ENCODE results near the gene USP31.

The USP31 gene, protein sequence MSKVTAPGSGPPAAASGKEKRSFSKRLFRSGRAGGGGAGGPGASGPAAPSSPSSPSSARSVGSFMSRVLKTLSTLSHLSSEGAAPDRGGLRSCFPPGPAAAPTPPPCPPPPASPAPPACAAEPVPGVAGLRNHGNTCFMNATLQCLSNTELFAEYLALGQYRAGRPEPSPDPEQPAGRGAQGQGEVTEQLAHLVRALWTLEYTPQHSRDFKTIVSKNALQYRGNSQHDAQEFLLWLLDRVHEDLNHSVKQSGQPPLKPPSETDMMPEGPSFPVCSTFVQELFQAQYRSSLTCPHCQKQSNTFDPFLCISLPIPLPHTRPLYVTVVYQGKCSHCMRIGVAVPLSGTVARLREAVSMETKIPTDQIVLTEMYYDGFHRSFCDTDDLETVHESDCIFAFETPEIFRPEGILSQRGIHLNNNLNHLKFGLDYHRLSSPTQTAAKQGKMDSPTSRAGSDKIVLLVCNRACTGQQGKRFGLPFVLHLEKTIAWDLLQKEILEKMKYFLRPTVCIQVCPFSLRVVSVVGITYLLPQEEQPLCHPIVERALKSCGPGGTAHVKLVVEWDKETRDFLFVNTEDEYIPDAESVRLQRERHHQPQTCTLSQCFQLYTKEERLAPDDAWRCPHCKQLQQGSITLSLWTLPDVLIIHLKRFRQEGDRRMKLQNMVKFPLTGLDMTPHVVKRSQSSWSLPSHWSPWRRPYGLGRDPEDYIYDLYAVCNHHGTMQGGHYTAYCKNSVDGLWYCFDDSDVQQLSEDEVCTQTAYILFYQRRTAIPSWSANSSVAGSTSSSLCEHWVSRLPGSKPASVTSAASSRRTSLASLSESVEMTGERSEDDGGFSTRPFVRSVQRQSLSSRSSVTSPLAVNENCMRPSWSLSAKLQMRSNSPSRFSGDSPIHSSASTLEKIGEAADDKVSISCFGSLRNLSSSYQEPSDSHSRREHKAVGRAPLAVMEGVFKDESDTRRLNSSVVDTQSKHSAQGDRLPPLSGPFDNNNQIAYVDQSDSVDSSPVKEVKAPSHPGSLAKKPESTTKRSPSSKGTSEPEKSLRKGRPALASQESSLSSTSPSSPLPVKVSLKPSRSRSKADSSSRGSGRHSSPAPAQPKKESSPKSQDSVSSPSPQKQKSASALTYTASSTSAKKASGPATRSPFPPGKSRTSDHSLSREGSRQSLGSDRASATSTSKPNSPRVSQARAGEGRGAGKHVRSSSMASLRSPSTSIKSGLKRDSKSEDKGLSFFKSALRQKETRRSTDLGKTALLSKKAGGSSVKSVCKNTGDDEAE (N-terminal part only)

DNA sequence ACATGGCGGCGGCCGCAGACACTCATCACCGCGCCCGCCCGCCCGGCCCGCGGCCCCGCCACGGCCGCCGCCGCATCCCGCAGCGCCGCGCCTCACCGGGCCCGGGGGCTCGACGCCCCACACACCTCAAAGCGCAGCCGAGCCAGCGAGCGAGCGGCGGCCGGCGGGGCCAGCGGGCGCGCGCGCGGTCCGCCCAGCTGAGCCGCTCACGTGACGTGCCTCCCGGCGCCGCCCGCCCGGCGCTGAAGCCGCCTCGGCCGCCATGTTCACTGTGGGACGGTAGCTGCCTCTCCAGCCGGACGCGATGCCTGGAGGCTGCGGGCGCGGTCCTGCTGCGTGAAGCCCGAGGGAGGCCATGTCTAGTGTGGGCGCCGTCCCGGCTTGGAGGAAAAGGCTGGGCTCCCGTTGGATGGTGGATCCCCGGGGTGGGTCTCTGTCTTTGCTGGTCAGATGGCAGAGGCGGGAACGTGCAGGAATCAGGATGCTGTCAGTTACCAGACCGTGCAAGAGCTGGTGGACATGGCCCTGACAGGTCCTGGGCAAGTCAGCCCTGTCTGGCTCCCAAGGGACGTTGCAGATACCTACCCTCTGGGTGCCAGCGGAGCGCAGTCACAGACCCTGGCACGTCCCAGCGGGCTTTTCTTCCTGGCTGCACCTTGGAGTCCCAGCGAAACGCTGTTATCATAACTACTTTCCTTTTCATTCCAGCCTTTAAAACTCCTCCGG, at the start of gene USP31:
USP31 (minus strand) TSS at position 186 of the 726 bp plus-strand sequence; CDS start at position 4, 182 bp downstream.
- DNase-seq = peak; percentile 94

DNA sequence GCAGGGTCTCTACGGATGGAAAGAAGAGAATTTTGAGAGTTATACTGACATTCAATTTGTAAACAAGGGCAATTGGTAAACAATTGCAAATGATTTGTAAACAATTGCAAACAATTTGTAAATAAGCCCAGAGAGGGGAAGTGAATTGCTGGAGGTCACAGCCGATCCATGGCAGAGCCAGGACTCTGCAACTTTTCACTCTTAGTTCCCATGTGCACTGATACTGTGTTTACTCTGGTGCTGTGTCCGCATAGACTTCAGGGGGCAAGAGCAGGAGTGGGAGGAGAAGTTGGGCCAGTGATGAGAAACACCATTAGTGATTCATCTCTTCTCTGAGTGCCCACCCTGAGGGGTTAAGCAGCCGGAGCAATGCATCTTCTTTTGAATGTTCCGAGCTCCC, 47.3 kb upstream of the USP31 start:
- DNase-seq = no peak

DNA sequence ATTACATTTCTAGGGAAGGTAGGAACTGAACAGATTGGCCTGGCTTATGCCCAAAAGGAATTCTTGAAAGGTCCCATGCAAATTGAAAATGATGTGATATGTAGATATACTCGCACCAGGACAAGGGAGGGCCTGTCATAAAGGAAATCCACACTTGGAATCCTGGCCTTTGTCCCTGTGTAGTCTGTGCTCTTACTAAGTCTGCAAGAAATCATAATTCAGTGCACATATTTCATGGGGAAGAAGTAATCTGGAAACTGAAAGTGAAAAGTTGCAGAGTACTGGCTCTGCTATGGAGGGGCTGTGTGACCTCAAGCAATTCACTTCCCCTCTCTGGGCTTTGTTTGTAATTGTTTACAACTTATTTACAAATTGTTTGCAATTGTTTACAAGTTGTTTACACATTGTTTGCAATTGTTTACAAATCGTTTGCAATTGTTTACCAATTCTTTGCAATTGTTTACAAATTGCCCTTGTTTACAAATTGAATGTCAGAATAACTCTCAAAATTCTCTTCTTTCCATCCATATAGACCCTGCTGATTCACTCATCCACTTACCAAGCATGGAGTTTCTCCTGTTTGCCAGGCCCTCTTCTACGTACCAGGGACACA, 46.2 kb upstream of the USP31 start:
- DNase-seq = no peak

DNA sequence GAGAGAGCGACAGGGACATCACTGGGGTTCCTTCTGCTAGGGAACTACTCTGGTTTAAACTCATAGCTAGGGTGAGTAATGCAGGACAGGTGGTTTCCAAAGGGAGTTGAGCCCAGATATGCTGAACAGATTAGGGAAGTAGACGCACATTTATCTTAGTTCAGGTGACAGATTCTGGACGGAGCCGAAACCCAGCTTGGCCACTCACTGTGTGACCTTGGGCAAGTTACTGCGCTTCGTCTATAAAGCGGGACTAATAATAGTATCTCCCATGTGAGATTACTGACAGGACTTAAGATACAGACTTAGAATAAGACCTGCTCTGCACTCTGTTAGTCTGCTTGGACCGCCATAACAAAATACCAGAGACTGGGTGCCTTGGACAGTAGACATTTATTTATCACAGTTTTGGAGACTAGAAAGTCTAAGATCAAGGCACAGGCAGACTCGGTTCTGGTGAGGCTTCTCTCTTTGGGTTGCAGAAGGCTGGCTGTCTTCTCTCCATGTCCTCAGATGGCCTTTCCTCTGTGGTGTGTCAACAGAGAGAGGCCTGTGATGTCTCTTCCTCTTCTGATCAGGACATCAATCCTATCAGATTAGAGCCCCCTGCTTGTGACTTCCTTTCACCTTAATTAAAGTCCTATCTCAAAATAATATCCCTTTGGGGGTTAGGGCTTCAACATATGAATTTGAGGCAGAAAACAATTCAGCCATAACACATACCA, 45.4 kb upstream of the USP31 start:
- DNase-seq = no peak

DNA sequence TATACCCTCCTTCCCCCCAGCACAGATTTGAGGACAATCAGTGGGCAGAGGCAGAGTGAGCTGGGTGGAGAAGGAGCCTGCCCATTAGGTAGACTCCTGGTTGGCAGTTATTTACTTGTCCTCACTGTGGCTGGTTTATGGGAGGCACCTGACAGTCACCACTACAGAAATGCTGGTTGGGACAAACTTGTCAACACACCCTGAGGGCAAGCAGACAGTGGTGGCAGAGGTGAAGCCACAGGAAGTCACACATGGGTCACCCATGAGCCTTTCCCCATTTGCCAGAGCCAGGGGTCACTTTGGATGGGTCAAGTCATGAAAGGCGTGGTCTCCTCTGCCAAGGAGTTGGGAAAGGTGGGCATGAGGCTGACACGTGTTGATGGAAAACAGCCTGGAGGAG, 39.7 kb upstream of the USP31 start:
- no peak for DNase-seq

DNA sequence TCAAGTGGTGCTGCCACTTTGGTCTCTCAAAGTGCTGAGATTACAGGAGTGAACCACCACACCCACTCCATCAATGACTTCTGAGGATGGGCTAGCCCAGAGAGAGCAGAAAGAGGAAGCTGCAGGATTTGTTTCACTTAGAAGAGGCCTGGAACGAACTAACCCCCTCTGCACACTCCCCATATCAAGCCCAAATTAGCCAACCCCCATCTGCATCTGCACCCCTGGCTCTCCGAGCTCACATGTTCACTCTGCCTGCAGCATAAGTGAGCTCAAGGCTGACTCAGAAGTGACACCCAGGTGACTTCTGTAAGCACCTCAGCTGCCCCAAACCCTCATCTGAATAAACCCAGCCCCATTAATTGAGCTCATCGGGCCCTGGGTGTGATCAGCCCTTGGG, 38.1 kb upstream of the USP31 start:
- no peak for DNase-seq

DNA sequence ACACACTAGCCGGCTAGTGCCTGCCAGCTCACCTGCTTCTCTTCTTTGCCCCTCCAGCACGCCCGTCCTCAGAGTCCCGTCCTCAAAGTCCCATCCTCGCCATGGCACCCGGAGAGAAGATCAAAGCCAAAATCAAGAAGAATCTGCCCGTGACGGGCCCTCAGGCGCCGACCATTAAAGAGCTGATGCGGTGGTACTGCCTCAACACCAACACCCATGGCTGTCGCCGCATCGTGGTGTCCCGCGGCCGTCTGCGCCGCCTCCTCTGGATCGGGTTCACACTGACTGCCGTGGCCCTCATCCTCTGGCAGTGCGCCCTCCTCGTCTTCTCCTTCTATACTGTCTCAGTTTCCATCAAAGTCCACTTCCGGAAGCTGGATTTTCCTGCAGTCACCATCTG, 36.9 kb upstream of the USP31 start:
- no peak for DNase-seq

DNA sequence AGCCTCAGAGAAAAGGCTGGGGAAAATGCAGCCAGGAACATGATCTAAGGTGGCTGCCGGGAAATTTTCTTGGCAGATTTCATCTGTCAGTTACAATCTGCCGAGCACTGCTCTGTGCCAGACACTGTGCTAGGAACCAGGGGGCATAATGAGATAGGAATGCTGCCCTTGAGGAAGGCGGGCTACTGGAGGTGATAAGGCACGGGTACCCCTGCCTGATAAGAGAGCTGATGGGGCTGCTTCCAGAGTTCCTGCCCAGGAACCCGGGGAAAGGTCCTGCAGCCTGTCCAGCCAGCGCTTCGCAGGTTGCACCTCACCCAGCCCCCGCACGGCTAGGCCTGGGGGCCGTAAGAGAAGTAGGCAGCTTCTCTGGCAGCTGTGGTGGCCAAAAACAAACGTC, 36.4 kb upstream of the USP31 start:
- no peak for DNase-seq

DNA sequence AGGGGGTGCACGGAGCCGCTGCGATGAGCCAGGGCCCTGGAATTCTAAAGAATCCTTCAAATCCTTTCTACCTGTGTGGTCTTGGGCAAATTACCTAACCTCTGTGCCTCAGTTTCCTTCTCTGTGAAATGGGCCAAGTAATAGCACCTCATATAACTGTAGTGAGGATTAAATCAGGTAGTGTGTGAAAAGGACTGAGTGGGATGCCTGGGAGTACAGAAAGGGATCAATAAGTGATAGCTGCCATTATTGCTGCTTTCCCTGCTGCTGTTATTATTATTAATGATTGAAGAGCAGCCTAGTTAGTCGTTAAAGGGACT, 34.3 kb upstream of the USP31 start:
- DNase-seq = no peak

DNA sequence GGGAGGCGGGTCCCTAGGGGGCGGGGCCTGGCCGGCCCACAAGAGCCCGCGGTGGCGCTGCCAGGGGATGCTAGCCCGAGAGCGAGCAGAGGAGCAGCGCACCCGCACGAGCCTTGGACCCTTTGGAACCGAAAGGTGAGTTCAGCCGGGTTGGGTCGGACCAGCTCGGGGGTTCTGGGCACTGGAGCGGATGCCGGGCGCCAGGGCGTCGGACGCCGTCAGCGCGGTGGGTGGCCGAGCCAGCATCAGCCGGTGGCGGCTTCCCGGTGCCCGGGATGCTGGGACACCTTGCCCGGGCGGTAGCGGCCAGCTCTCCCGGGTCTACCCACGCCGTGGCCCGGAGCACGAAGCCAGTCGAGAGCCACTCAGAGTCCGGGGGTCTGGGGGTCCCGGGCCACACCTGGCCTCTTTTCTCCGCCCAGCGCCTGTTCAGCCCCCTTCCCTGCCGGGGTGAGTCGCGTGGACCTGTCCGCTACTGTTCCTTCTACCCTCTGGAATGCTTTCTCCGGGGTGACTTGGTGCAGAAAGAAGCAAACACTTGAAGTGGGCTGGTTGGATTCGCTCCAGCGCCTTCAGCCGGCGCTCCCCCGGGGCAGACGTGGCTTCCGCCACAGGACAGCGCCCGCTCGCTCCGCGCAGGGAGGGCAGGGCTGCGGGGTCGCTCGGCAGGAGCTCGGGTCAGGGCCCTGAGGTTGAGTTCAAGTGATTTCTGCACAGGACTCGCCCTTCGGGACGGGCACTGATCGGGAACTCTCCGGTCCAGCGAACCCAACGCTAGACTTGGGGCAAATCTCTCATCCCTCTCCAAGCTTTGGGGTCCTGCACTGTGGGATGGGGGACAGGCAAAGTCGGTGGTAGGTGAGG, 33.7 kb upstream of the USP31 start, which contains the start of gene SCNN1G:
SCNN1G (plus strand) TSS at position 67 of the 864 bp plus-strand sequence. CDS start 3,527 bp downstream, outside the sequence.
- DNase-seq = no peak

DNA sequence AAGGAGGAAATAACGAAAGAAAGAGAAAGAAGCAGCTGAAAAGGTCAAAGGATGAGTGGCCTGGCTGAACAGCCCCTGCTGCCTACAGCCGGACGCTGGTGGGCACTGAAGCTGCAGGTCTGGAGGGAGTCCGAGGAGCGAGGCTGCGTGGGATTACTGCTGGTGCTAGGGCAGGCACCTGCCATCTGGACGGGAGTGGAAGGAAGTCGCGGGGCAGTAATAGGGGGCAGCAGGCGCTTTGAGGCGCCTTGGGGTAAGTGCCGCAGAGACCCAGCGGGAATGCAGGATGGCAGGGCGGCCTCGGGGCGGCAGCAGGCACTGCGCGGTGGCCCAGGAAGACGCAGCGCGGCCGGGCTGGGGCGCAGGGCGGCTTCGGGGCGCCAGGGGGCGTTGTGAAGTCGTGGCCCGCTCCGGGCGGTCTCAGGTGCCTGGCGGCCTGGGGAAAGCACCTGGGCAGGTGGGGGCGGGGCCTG, 33.0 kb upstream of the USP31 start:
- DNase-seq = peak; percentile 87

DNA sequence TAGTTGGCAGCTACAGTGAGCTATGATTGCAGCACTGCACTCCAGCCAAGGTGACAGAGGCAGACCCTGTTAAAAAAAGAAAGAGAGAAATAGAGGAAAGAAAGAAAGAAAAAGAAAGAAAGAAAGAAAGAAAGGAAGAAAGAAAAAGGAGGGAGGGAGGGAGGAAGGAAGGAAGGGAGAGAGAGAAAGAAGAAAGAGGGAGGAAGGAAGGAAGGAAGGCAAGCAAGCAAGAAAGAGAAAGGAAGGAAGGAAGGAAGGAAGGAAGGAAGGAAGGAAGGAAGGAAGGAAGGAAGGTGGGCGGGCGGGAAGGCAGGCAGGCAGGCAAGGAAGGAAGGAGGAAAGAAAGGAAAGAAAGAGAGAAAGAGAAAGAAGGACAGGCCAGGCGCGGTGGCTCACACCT, 32.3 kb upstream of the USP31 start:
- DNase-seq = no peak

DNA sequence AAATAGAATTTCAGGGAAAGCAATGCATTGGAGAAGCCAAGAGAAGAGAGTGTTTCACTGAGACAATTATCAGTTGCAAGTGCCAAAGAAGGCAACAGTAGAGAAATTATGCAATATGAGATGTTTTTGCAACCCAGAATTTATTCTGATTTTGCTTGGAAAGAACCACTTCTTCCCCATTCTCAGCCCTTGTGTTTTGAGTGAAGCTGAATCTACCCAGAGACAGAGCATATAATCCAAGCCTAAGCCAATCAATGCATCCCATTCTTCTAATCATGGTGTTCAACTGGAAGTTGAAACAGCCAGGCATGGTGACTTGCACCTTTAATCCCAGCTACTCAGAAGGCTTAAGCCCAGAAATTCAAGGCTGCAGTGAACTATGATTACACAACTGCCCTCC, 26.4 kb upstream of the USP31 start:
- DNase-seq = no peak

DNA sequence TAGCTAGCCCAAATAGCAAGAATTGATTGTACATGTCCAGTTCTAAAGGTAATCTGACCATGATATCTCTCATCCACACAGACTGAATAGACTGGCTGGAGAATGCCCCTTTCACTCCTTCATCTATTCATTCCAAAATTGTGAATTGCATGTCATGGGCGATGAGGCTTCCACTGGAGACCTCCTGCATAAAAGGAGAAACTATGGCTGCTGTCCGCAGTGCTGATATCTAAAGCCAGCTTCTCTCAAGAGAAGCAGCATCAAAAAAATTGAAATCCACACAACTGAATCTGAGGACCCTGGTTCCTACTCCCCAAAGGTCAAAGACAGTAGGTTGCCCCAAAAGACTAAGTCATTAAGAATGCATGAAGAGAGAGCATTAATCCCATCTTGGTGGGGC, 25.4 kb upstream of the USP31 start:
- no peak for DNase-seq

DNA sequence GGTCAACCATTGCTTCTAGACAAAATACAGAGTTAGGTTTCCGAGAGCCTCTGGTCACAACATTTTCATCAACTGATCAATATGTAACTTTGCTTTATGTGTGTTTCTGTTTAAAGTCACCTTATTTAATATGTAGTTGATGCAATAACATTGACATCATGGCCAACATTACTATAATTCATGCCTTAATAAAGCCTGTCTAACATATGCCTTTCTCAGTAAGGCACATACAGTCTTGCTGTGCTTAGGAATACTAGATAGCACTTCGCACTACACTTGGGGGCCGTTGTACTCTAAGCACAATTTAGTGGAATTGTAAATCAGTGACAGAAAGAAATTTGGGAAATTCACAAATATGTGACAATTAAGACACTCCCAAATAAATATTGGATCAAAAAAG, 23.7 kb upstream of the USP31 start:
- no peak for DNase-seq

DNA sequence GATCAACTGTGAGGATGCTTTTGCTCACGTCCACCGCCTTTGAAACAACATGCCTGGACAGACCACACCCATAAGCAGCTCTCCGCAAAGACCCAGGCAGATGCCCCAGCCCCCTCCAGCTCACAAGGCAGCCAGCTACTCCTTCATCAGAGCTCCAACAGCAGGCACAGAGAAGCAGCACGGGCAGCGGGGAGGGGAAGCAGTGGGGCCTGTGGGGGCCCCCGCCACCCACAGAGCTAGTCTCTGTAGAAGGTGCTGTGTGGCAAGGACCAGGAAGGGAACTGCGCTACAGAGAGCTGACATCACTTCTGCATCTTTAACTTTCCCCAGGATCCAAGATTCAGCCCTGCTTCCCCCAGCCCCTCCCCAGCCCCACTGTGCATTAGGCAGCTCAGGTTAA, 23.3 kb upstream of the USP31 start:
- DNase-seq = no peak

DNA sequence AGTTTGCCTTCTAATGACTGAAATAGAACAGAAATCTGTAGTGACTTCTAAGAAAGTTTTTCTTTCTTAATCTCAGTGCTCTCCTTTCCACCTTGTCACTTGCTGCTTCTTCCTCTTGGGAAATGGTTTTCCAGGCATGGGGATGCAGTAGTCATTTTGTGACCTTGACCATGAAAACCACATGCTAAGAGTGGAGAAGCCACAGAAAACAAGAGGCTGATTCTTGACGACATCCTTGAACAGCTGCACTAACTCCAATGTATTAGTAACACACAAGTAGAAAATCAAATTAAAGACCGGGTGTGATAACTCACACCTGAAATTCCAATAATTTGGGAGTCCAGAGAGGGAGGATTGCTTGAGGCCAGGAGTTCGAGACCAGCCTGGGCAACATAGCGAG, 15.5 kb upstream of the USP31 start:
- no peak for DNase-seq

DNA sequence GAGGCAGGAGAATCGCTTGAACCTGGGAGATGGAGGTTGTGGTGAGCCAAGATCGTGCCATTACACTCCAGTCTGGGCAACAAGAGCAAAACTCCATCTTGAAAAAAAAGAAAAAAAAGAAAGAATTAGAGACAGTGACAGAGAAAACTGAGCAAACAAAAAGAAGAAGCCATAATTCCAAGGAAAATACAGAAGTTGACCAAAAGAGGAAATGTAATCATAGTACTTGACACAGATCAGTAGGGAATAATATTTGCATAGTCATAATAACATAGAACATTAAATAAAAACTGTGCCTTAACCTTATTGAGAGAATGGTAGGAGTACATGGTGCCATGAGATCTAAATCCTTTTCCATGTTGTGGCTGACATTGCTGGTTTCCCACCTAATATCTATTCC, 14.7 kb upstream of the USP31 start:
- no peak for DNase-seq

DNA sequence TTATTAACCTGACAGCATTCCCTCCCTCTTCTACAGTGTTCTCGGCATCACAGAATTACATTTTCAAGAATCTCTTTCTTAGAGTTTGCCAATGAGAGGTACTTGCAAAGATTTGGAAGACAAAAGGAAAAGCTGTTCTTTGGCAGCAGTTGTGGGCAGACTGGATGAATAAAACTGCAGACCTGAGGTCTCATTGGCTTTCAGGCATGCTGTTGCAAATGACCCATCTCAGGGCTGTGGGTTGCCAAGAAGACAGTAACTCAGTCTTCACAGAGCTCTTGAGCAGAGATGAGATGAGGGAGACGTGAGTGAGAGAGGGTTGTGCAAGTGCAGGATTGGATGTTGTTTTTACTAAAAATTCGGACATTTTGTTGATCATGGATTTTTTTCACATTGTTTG, 11.3 kb upstream of the USP31 start:
- no peak for DNase-seq

DNA sequence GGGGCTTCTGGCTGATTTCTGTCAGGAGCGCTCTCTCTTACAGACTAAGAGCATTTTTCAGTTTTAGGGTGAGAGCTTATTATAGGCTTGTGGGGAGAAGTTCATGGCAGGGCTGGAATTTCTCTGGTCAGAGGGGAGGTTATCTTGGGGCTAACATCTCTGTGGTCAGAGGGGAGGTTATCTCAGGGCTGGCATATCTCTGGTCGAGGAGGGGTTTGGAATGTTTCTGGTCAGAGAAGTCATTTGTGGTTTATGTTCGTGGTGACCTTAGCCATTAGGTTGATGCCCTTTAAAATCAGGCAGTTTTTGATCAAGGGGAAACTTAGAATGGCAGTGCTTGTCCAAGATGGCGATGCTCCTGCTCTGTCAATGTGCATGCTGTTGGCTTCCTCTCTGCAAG, 10.8 kb upstream of the USP31 start:
- DNase-seq = no peak
